ENCODE data around the gene FUCA1. TPM values are rescaled to one million over a fixed set of nuclear protein-coding genes. Genes with fewer than 3 reads are reported as not detected.

The FUCA1 gene
- total and polyA plus RNA-seq, 2 of the 8 experiments (the other 6 are each of a cell fraction or from before 2014, with no cell fraction given): 5.9 to 6.4 TPM

GRCh38 chr1:23797478-23798448, 70.3 kb downstream of the FUCA1 start:
- Histone ChIP-seq H3K14ac (ENCODE audit: insufficient read length) (no peak overlapping the region), H4K5ac (ENCODE audit: insufficient read length, low read depth, low read length) (no peak overlapping the region), H3K27me3 (replicated peaks in 1 of 4; ENCODE audit: control insufficient read depth in 3 of 4, extremely low read depth in 1 of 4, insufficient read depth in 3 of 4, low read length in 3 of 4) (no peaks in the 10 kb centered on the region; a peak in 1 of 7 replicates), H3K4me1 (replicated peaks in 1 of 4; ENCODE audit: control insufficient read depth in 3 of 4, insufficient read depth in 4 of 4, low read length in 3 of 4) (peaks cover 0 to 14% (median 11%) of the 10 kb centered on the region in 4 experiments; a peak in 6 of 7 replicates), H2BK5ac (ENCODE audit: low read depth, low read length) (no peak overlapping the region; the same call in 1 of the 2 replicates), H3K79me2 (ENCODE audit: control insufficient read depth in 1 of 2, insufficient read depth in 2 of 2, low read length in 2 of 2) (peaks cover 0 to 6% of the 10 kb centered on the region in 2 experiments; a peak in 2 of 4 replicates), H3K27ac (ENCODE audit: low read depth, low read length) (no peak overlapping the region), H3K9ac (replicated peaks in 1 of 4; ENCODE audit: extremely low read depth in 1 of 4, low read depth in 3 of 4, low read length in 3 of 4) (no peak overlapping the region), H2BK12ac (ENCODE audit: low read depth, low read length) (no peak overlapping the region), H3K23ac (ENCODE audit: insufficient read length) (no peak overlapping the region), H3K56ac (replicated peaks; ENCODE audit: insufficient read length, low read depth, low read length) (no peak overlapping the region), H4K20me1 (replicated peaks in 1 of 2; ENCODE audit: control insufficient read depth in 1 of 2, insufficient read depth in 2 of 2, low read length in 2 of 2) (peaks cover 7 to 8% of the 10 kb centered on the region in 2 experiments), H4K91ac (replicated peaks; ENCODE audit: insufficient read length, low read length) (no peak overlapping the region), H3K4me2 (ENCODE audit: insufficient read depth in 1 of 2, low read depth in 2 of 2, low read length in 2 of 2) (no peak overlapping the region), H2AFZ (ENCODE audit: low read length) (no peak overlapping the region), H4K8ac (ENCODE audit: extremely low read depth, insufficient read depth, low read length) (no peak overlapping the region), H3K23me2 (ENCODE audit: low read depth, low read length) (peaks cover 16% of the 10 kb centered on the region), H2AK5ac (ENCODE audit: low read depth, low read length) (no peak overlapping the region), H3K36me3 (ENCODE audit: control insufficient read depth in 2 of 4, insufficient read depth in 4 of 4, low read length in 3 of 4) (peaks cover 6 to 31% (median 22%) of the 10 kb centered on the region in 4 experiments; a peak in 6 of 8 replicates), H2BK20ac (ENCODE audit: low read length) (no peak overlapping the region), H3K4me3 (ENCODE audit: extremely low read depth in 1 of 4, insufficient read depth in 2 of 4, low read depth in 3 of 4, low read length in 4 of 4) (no peak overlapping the region), H2BK120ac (replicated peaks; ENCODE audit: low read depth, low read length) (no peak overlapping the region), H3K4ac (replicated peaks; ENCODE audit: insufficient read length, low read depth, low read length) (no peak overlapping the region), H3K18ac (ENCODE audit: extremely low read depth, low read length) (no peak overlapping the region), H3K79me1 (ENCODE audit: low read depth, low read length) (peaks cover 5% of the 10 kb centered on the region; the same call in 1 of the 2 replicates), H3K9me3 (ENCODE audit: insufficient read depth in 2 of 2, low read depth in 1 of 2, low read length in 1 of 2) (no peaks in the 10 kb centered on the region), H2BK15ac (ENCODE audit: low read length) (no peak overlapping the region)
- DNase-seq (ENCODE audit: low read depth in 1 of 2, low spot score in 2 of 2) (no peak), FAIRE-seq (no peak)
- ChIA-PET CTCF (ENCODE audit: partially characterized antibody) (interaction anchor here (0.6 to 5.3 kb wide), 20 partner anchors 7 to 593 kb away, joined by 3 to 66 read pairs (median 3); partner anchors contain the start of genes CNR2 and PITHD1), POLR2A (ENCODE audit: partially characterized antibody) (interaction anchor here (1.0 to 16.2 kb wide), 10 partner anchors 8 to 313 kb away, joined by 3 to 192 read pairs (median 4); partner anchors contain the start of genes ELOA, FUCA1, HMGCL and LYPLA2)
- 96% methylated on average over 20 of the region's 20 CpGs; no CpG with 5 or more reads in 1 of the 2 experiments for WGBS, 2 experiments (ENCODE audit: extremely low coverage in 1 of 2, insufficient coverage in 1 of 2, insufficient read length in 1 of 2, insufficient replicate concordance in 2 of 2, low coverage in 1 of 2, low lambda C conversion rate in 2 of 2, missing lambda C conversion rate in 1 of 2)
- 0 out of 4 replicates have a peak, but pooled peaks of 1 of the 2 experiments have one; percentile 1 for TF ChIP-seq SIN3A (conservative IDR thresholded peaks at IDR 0.05 in 1 of 2, IDR thresholded peaks at IDR 0.05 in 1 of 2; ENCODE audit: low read depth in 1 of 2, low read length in 2 of 2)
- no peak for TF ChIP-seq RAD21 (IDR thresholded peaks at IDR 0.05 in 1 of 2, conservative IDR thresholded peaks at IDR 0.05 in 1 of 2; ENCODE audit: low read depth in 2 of 2, low read length in 2 of 2)
- no peak for TF ChIP-seq CTCF (IDR thresholded peaks at IDR 0.05; ENCODE audit: control extremely low read depth in 1 of 3, insufficient read depth in 1 of 3, low read depth in 1 of 3, low read length in 3 of 3)
- no peak for TF ChIP-seq SRF (IDR thresholded peaks at IDR 0.05; ENCODE audit: low read depth, low read length)
- no peak for TF ChIP-seq SP2 (IDR thresholded peaks at IDR 0.05; ENCODE audit: low read length)

All from H1 (cell line).